Mesenchymal stem cell (in vitro differentiated cells and primary cell): ENCODE measurements around the gene SLC1A3.

Source experiments
- DNase-seq: peaks from one replicate; pipeline ENCODE4 v3.0.0-alpha.2; 2013
- H2AFZ ChIP-seq: one replicate; pipeline ENCODE4 v1.6.1; 2013; ENCODE audit warnings: low read depth, mild to moderate bottlenecking, control low read depth, inconsistent platforms, low read length, moderate library complexity
- H2AK5ac ChIP-seq: 2 replicates; pipeline ENCODE4 v1.6.1; 2013; ENCODE audit warnings: low read length, moderate library complexity, mild to moderate bottlenecking, inconsistent platforms; ENCODE audit not compliant: severe bottlenecking
- H2BK120ac ChIP-seq: one replicate; pipeline ENCODE4 v1.6.1; 2013; ENCODE audit warnings: low read depth, mild to moderate bottlenecking, inconsistent platforms, low read length, moderate library complexity
- H2BK12ac ChIP-seq, 2 experiments: one replicate each; pipeline ENCODE4 v1.6.1; 2013; ENCODE audit warnings: inconsistent platforms in 2 of 2, low read length in 2 of 2, mild to moderate bottlenecking in 2 of 2, moderate library complexity in 2 of 2, control low read depth in 1 of 2
- H2BK15ac ChIP-seq: one replicate; pipeline ENCODE4 v1.6.1; 2013; ENCODE audit warnings: mild to moderate bottlenecking, low read depth, inconsistent platforms; ENCODE audit not compliant: poor library complexity, severe bottlenecking
- H2BK5ac ChIP-seq: 2 replicates; pipeline ENCODE4 v1.6.1; 2013; ENCODE audit warnings: low read depth, mild to moderate bottlenecking, low read length, control low read depth, inconsistent platforms; ENCODE audit not compliant: poor library complexity, severe bottlenecking
- H3K14ac ChIP-seq, 2 experiments: one replicate each; pipeline ENCODE4 v1.6.1; 2013; ENCODE audit warnings: inconsistent platforms in 2 of 2, low read length in 2 of 2, control low read depth in 1 of 2, mild to moderate bottlenecking in 1 of 2, moderate library complexity in 1 of 2
- H3K18ac ChIP-seq, 2 experiments: one replicate each; pipeline ENCODE4 v1.6.1; 2013; ENCODE audit warnings: inconsistent platforms in 2 of 2, low read length in 2 of 2, control low read depth in 1 of 2, low read depth in 1 of 2, mild to moderate bottlenecking in 1 of 2
- H3K23ac ChIP-seq, 2 experiments: one replicate each; pipeline ENCODE4 v1.6.1; 2013; ENCODE audit warnings: inconsistent platforms in 2 of 2, low read length in 2 of 2, mild to moderate bottlenecking in 2 of 2, moderate library complexity in 2 of 2, control low read depth in 1 of 2
- H3K27ac ChIP-seq: 2 replicates; pipeline ENCODE4 v1.5.1; 2013; ENCODE audit warnings: mild to moderate bottlenecking, moderate library complexity, low read length, control low read depth, inconsistent platforms; ENCODE audit not compliant: poor library complexity, severe bottlenecking
- H3K27me3 ChIP-seq, 2 experiments: 2 replicates each; pipeline versions ENCODE4 v1.6.1 to v1.7.0; 2013; ENCODE audit warnings: low read length in 2 of 2, mild to moderate bottlenecking in 2 of 2, moderate library complexity in 2 of 2, control low read depth in 1 of 2, inconsistent platforms in 1 of 2; ENCODE audit not compliant: control insufficient read depth in 1 of 2, insufficient read depth in 1 of 2
- H3K36me3 ChIP-seq, 2 experiments: 2 replicates each; pipeline versions ENCODE4 v1.6.1 to v1.7.0; 2013; ENCODE audit warnings: low read length in 2 of 2, control low read depth in 1 of 2, inconsistent platforms in 1 of 2, low read depth in 1 of 2, mild to moderate bottlenecking in 1 of 2; ENCODE audit not compliant: insufficient read depth in 2 of 2, control insufficient read depth in 1 of 2
- H3K4ac ChIP-seq, 2 experiments: one replicate each; pipeline ENCODE4 v1.6.1; 2013; ENCODE audit warnings: inconsistent platforms in 2 of 2, low read length in 2 of 2, mild to moderate bottlenecking in 2 of 2, moderate library complexity in 2 of 2, control low read depth in 1 of 2, low read depth in 1 of 2
- H3K4me1 ChIP-seq: 2 replicates; pipeline ENCODE4 v1.6.1; 2013; ENCODE audit warnings: low read depth, low read length, control low read depth; ENCODE audit not compliant: control insufficient read depth, insufficient read depth
- H3K4me2 ChIP-seq: 2 replicates; pipeline ENCODE4 v1.6.1; 2013; ENCODE audit warnings: low read length, mild to moderate bottlenecking, inconsistent platforms; ENCODE audit not compliant: poor library complexity, severe bottlenecking
- H3K4me3 ChIP-seq, 2 experiments: 2 replicates each; pipeline versions ENCODE4 v1.5.1 to v1.7.0; 2013; ENCODE audit warnings: low read length in 2 of 2, mild to moderate bottlenecking in 2 of 2, control low read depth in 1 of 2, low read depth in 1 of 2; ENCODE audit not compliant: insufficient read depth in 1 of 2
- H3K79me1 ChIP-seq: replicated peaks from 2 replicates; pipeline ENCODE4 v1.6.1; 2013; ENCODE audit warnings: mild to moderate bottlenecking, control low read depth, low read length, inconsistent platforms; ENCODE audit not compliant: poor library complexity, severe bottlenecking
- H3K9ac ChIP-seq: 2 replicates; pipeline ENCODE4 v1.7.0; 2013; ENCODE audit warnings: mild to moderate bottlenecking, low read length, moderate library complexity
- H3K9me3 ChIP-seq: 2 replicates; pipeline ENCODE4 v1.7.0; 2013; ENCODE audit warnings: mild to moderate bottlenecking, low read length; ENCODE audit not compliant: control insufficient read depth
- H4K8ac ChIP-seq: one replicate; pipeline ENCODE4 v1.6.1; 2013; ENCODE audit warnings: inconsistent platforms, mild to moderate bottlenecking, low read length, moderate library complexity
- H4K91ac ChIP-seq: one replicate; pipeline ENCODE4 v1.6.1; 2013; ENCODE audit warnings: mild to moderate bottlenecking, low read length, inconsistent platforms
- WGBS: methylation state at CpG from one replicate; pipeline ENCODE4 v1.1.7; 2013; ENCODE audit warnings: mixed read lengths; 5-methylcytosine and 5-hydroxymethylcytosine counted together

SLC1A3 gene

GRCh38 chr5:36606036-36606427 is 374 bp upstream of the SLC1A3 start:
- Histone ChIP-seq H3K9ac (peak overlapping the region; percentile 90), H3K27me3 (no peaks in the 10 kb centered on the region), H3K27ac (no peak overlapping the region), H4K8ac (no peak overlapping the region), H3K36me3 (peaks cover 0 to 25% of the 10 kb centered on the region in 2 experiments), H3K4me2 (peak overlapping the region; percentile 95), H2AFZ (peak overlapping the region; percentile 21), H2BK5ac (no peak overlapping the region), H4K91ac (no peak overlapping the region), H3K4me3 (peak overlapping the region in 1 of 2 experiments; percentile 85), H3K79me1 (no peaks in the 10 kb centered on the region), H3K18ac (no peak overlapping the region), H3K23ac (no peak overlapping the region), H2BK12ac (no peak overlapping the region), H2AK5ac (no peak overlapping the region), H3K9me3 (no peaks in the 10 kb centered on the region), H3K4me1 (no peaks in the 10 kb centered on the region), H3K4ac (no peak overlapping the region), H2BK15ac (no peak overlapping the region), H2BK120ac (no peak overlapping the region), H3K14ac (no peak overlapping the region)
- WGBS = 43% methylated on average over 10 of the region's 11 CpGs
- no peak for DNase-seq

DNA sequence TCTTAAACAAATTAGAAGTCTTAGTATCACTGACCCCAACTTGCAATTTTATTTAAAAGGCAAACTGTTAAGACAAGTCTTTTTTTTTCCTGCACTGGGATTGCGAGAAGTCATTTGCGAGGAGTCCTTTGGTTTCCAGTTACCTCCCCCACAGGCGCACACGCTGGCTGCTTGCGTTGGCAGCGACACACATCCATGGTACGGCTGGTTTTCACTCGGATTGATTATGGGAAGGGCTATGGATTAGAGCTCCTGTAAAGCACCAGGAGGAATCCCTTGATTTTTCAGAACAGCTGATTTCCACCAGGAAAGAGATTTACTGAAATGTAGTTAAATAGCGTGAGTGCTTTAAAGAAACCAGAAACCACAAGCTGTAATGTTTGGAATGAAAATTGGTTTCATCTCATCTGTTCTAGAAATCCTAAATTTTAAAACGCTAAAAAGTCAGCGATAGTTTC is 737 bp downstream of the SLC1A3 start:
- WGBS = 0% methylated on average over 8 of the region's 11 CpGs
- peak overlapping the region in 1 of 2 experiments; percentile 37 for H3K14ac ChIP-seq

GRCh38 chr5:36607838-36608783 is 1.7 kb downstream of the SLC1A3 start:
- H2BK15ac ChIP-seq = no peak overlapping the region
- H3K4me3 ChIP-seq = peak overlapping the region in 1 of 2 experiments; percentile 85
- peaks cover 4 to 44% of the 10 kb centered on the region in 2 experiments for H3K36me3 ChIP-seq
- H3K4me2 ChIP-seq = peak overlapping the region; percentile 62
- H3K27ac ChIP-seq = no peak overlapping the region
- no peak overlapping the region for H2AK5ac ChIP-seq
- H2BK12ac ChIP-seq = no peak overlapping the region
- H4K8ac ChIP-seq = no peak overlapping the region
- no peaks in the 10 kb centered on the region for H3K4me1 ChIP-seq
- H2AFZ ChIP-seq = no peak overlapping the region
- no peak overlapping the region for H2BK120ac ChIP-seq
- H3K18ac ChIP-seq = no peak overlapping the region
- H3K27me3 ChIP-seq = no peaks in the 10 kb centered on the region
- H3K23ac ChIP-seq = no peak overlapping the region
- H4K91ac ChIP-seq = no peak overlapping the region
- 59% methylated on average over 8 of the region's 10 CpGs for WGBS
- H3K9me3 ChIP-seq = no peaks in the 10 kb centered on the region
- H3K79me1 ChIP-seq = no peaks in the 10 kb centered on the region
- peak overlapping the region; percentile 90 for H3K9ac ChIP-seq
- peak; percentile 6 for DNase-seq
- no peak overlapping the region for H2BK5ac ChIP-seq
- H3K4ac ChIP-seq = no peak overlapping the region
- no peak overlapping the region for H3K14ac ChIP-seq

More for the DNA sequence above, 737 bp downstream of the SLC1A3 start:
- DNase-seq = peak; percentile 39
- Histone ChIP-seq H4K8ac (no peak overlapping the region), H2BK12ac (no peak overlapping the region), H4K91ac (no peak overlapping the region), H2AK5ac (no peak overlapping the region), H3K4ac (no peak overlapping the region), H3K23ac (no peak overlapping the region), H2BK15ac (no peak overlapping the region), H2BK120ac (no peak overlapping the region), H3K4me1 (no peaks in the 10 kb centered on the region), H3K9ac (peak overlapping the region; percentile 90), H3K27me3 (no peaks in the 10 kb centered on the region), H3K36me3 (peaks cover 0 to 36% of the 10 kb centered on the region in 2 experiments), H3K4me3 (peak overlapping the region; percentile 48 to 85), H3K79me1 (no peaks in the 10 kb centered on the region), H2BK5ac (no peak overlapping the region), H2AFZ (no peak overlapping the region), H3K4me2 (peak overlapping the region; percentile 95), H3K18ac (peak overlapping the region in 1 of 2 experiments; percentile 19), H3K27ac (peak overlapping the region; percentile 27), H3K9me3 (no peaks in the 10 kb centered on the region)

GRCh38 chr5:36610621-36611020 is 4.2 kb downstream of the SLC1A3 start:
- Histone ChIP-seq H2AK5ac (no peak overlapping the region), H2BK120ac (no peak overlapping the region), H3K36me3 (peaks cover 4 to 68% of the 10 kb centered on the region in 2 experiments), H3K23ac (no peak overlapping the region), H3K14ac (no peak overlapping the region), H3K4me1 (no peaks in the 10 kb centered on the region), H4K8ac (no peak overlapping the region), H3K27me3 (no peaks in the 10 kb centered on the region), H2AFZ (no peak overlapping the region), H3K9me3 (no peaks in the 10 kb centered on the region), H3K4me3 (peak overlapping the region in 1 of 2 experiments; percentile 3), H3K18ac (no peak overlapping the region), H3K4me2 (no peak overlapping the region), H4K91ac (no peak overlapping the region), H3K9ac (no peak overlapping the region), H3K4ac (no peak overlapping the region), H3K27ac (no peak overlapping the region), H2BK5ac (no peak overlapping the region), H2BK15ac (no peak overlapping the region), H3K79me1 (no peaks in the 10 kb centered on the region), H2BK12ac (no peak overlapping the region)
- no peak for DNase-seq
- 80% methylated on average over 1 of the region's 1 CpG for WGBS
